Thymus (tissue), 11 donors: ENCODE measurements around the gene C11orf98. TPM values are rescaled to one million over a fixed set of nuclear protein-coding genes. Genes with fewer than 3 reads are reported as not detected.
"Not testable (repeated sequence)": the region's sequence is repeated elsewhere in the genome, so short reads cannot be mapped to it uniquely, and the experiment has no call there.

Experiments used
- DNase-seq, 9 donors: peaks; one replicate each; pipeline ENCODE4 v3.0.0-alpha.2; 2013; ENCODE audit warnings: low spot score in 9 of 9, low read depth in 6 of 9, missing footprints in 1 of 9
- H3K27ac ChIP-seq, 2 donors: one replicate each; pipeline ENCODE4 v1.5.1; 2013; ENCODE audit warnings: control low read depth in 1 of 2, low read depth in 1 of 2, low read length in 1 of 2, mild to moderate bottlenecking in 1 of 2, moderate library complexity in 1 of 2
- H3K27me3 ChIP-seq, 2 donors: one replicate each; pipeline ENCODE4 v1.5.1; 2013; ENCODE audit warnings: low read length in 1 of 2; ENCODE audit not compliant: control insufficient read depth in 2 of 2, insufficient read depth in 1 of 2
- H3K36me3 ChIP-seq, 2 donors: one replicate each; pipeline ENCODE4 v1.5.1; 2013; ENCODE audit warnings: low read length in 1 of 2, mild to moderate bottlenecking in 1 of 2, moderate library complexity in 1 of 2; ENCODE audit not compliant: control insufficient read depth in 2 of 2, insufficient read depth in 2 of 2
- H3K4me1 ChIP-seq, 2 donors: one replicate each; pipeline ENCODE4 v1.5.1; 2013; ENCODE audit warnings: low read length in 2 of 2; ENCODE audit not compliant: control insufficient read depth in 2 of 2, insufficient read depth in 2 of 2
- H3K4me3 ChIP-seq, 2 donors: one replicate each; pipeline ENCODE4 v1.5.1; 2013; ENCODE audit warnings: low read length in 2 of 2, control low read depth in 1 of 2, mild to moderate bottlenecking in 1 of 2
- H3K9me3 ChIP-seq, 2 donors: one replicate each; pipeline ENCODE4 v1.5.1; 2013; ENCODE audit warnings: low read length in 1 of 2, mild to moderate bottlenecking in 1 of 2; ENCODE audit not compliant: control insufficient read depth in 2 of 2, insufficient read depth in 1 of 2
- WGBS: extraction: QIAGEN DNeasy Blood & Tissue Kit; methylation state at CpG from one replicate; pipeline ENCODE4 v1.1.7; 2013; 5-methylcytosine and 5-hydroxymethylcytosine counted together
- polyA plus RNA-seq: library from polyadenylated mRNA; stranded (reverse); fragments of 200-250 nt; gene quantifications from one replicate; pipeline ENCODE4 v1.2.3, GENCODE V29; 2013
- total RNA-seq: library from RNA; stranded (reverse); fragments of 120-200 nt; gene quantifications from one replicate; pipeline ENCODE4 v1.2.4, GENCODE V29; 2013
- donor health status: healthy.

C11orf98 gene
- total and polyA plus RNA-seq, 2 donors: 111 to 152 TPM

GRCh38 chr11:62708392-62708791 is 43.4 kb upstream of the C11orf98 start:
- H3K36me3 ChIP-seq: peaks cover 13 to 33% of the 10 kb centered on the region in 2 donors
- H3K4me3 ChIP-seq: peak overlapping the region; percentile 77 to 82
- no peaks in the 10 kb centered on the region for H3K9me3 ChIP-seq
- H3K27me3 ChIP-seq: no peaks in the 10 kb centered on the region
- peak overlapping the region; percentile 98 to 99 for H3K27ac ChIP-seq
- WGBS: 91% methylated on average over 5 of the region's 5 CpGs
- DNase-seq: peak in 1 of 9 donors; percentile 28
- peaks cover 22 to 49% of the 10 kb centered on the region in 2 donors for H3K4me1 ChIP-seq

DNA sequence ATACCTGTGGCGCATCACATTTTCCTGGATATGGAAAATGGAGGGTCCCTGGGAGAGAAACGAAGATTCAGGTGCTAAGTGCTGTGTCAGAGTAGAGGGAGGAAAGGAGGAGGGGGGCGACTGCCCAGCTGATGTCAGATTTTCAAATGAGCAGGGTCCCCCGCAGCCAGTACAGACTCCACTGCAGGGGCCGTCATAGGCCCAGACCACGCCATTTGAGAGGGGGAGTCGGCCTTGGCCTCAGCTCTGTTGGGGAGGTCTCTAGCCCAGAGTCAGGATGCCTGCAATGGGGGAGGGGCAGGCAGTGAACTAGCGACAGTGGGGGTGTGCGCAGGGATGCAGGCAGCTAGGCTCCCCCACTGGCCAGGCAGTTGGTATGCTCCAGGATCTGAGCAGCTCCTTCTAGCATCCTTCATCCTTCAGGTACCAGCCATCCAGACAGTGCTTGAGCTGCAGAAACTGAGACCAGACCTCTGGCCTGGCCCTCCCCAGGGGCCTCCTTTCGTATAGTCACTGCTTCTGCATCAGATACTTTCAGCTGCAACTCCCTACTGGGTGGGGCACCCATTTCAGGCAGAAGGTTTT is 42.4 kb upstream of the C11orf98 start, which contains the start of the genes BSCL2 and GNG3:
TSS of gene BSCL2 (minus strand) at position 148 of the 585 bp plus-strand sequence. CDS start 229 bp downstream, outside the sequence.
TSS of gene GNG3 (plus strand) at position 400 of the 585 bp plus-strand sequence. CDS start 620 bp downstream, outside the sequence.
- H3K4me1 ChIP-seq: peaks cover 22 to 49% of the 10 kb centered on the region in 2 donors
- peak in 1 of 9 donors; percentile 34 for DNase-seq

GRCh38 chr11:62706850-62707247 is 41.8 kb upstream of the C11orf98 start:
- WGBS: 95% methylated on average over 8 of the region's 8 CpGs
- Histone ChIP-seq H3K36me3 (peaks cover 13 to 23% of the 10 kb centered on the region in 2 donors), H3K9me3 (no peaks in the 10 kb centered on the region), H3K4me1 (peaks cover 22 to 49% of the 10 kb centered on the region in 2 donors), H3K27me3 (no peaks in the 10 kb centered on the region), H3K27ac (peak overlapping the region in 1 of 2 donors; percentile 21), H3K4me3 (peak overlapping the region; percentile 64 to 75)
- no peak for DNase-seq

More for the DNA sequence above, 42.4 kb upstream of the C11orf98 start, which contains the start of the genes BSCL2 and GNG3:
- WGBS: 89% methylated on average over 10 of the region's 10 CpGs
- H3K27ac ChIP-seq: peak within 1 kb of the TSS; percentile 98 to 99
- H3K4me3 ChIP-seq: peak within 1 kb of the TSS; percentile 77 to 82
- no peaks in the 10 kb centered on the region for H3K27me3 ChIP-seq
- H3K36me3 ChIP-seq: peaks cover 12 to 26% of the 10 kb centered on the region in 2 donors
- H3K9me3 ChIP-seq: no peaks in the 10 kb centered on the region

DNA sequence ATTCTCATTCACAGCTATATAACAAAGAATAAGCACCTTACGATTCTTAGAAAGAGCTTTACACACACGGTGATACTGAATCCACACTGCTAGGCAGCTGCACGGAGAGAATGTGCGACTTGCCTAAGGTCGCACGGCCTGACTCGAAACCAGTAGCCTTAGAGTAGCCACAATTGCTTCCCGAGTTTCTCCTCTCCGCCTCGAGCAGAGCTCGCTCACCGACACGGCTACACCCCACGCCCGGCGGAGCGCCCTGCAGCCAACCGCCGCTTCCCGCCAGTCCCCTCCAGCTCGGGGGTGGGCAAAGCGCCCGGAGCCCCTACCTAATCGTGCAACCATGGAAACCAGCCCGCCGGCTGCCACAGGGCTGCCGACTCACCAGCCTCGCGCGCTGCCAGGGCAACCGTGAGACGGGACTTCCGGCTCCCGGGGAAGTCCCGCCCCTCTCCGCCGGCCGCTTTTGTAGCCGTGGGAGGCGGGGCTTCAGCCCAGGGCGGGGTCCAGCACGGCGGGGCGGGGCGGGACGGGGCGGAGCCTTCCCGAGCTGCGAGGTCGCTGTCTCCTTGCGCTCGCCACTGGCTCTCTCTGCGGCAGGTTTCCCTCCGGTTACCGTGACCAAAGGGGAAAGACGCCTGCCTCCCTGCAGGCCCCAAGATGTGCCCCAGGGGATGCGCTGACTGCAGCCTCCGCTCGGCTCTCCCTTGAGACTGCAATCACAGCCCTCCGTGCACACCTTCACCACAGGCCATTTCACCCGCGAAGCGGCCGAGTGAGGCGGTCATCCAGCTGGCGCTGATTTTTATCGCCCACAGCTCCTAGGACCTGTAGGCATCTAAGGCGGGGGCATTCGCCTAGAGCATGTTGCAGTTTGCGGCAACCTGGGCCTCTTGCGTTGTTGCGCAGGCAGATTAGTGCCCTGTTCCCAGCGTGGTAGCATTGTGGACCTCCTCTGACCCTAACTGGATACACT is 41.2 kb upstream of the C11orf98 start:
- 11% methylated on average over 73 of the region's 73 CpGs for WGBS
- Histone ChIP-seq H3K27me3 (no peaks in the 10 kb centered on the region), H3K4me3 (peak overlapping the region; percentile 64 to 75), H3K36me3 (peaks cover 10 to 19% of the 10 kb centered on the region in 2 donors), H3K27ac (peak overlapping the region; percentile 76 to 82), H3K4me1 (peaks cover 22 to 49% of the 10 kb centered on the region in 2 donors), H3K9me3 (no peaks in the 10 kb centered on the region)
- peak in 8 of 9 donors; percentile 77 to 95 (median 88) for DNase-seq

GRCh38 chr11:62705413-62705812 is 40.4 kb upstream of the C11orf98 start:
- Histone ChIP-seq H3K4me1 (peaks cover 22 to 48% of the 10 kb centered on the region in 2 donors), H3K36me3 (peaks cover 9 to 17% of the 10 kb centered on the region in 2 donors), H3K27ac (peak overlapping the region in 1 of 2 donors; percentile 76)

GRCh38 chr11:62703921-62704320 is 38.9 kb upstream of the C11orf98 start:
- 97% methylated on average over 4 of the region's 4 CpGs for WGBS
- H3K27ac ChIP-seq, H3K4me3 ChIP-seq, H3K27me3 ChIP-seq, DNase-seq, H3K9me3 ChIP-seq: not testable (repeated sequence)
- H3K36me3 ChIP-seq: peaks cover 9 to 12% of the 10 kb centered on the region in 2 donors
- peaks cover 18 to 36% of the 10 kb centered on the region in 2 donors for H3K4me1 ChIP-seq

More at GRCh38 chr11:62705413-62705812, 40.4 kb upstream of the C11orf98 start:
- Histone ChIP-seq H3K27me3 (no peaks in the 10 kb centered on the region), H3K9me3 (no peaks in the 10 kb centered on the region), H3K4me3 (peak overlapping the region; percentile 64 to 75)
- WGBS: 78% methylated on average over 7 of the region's 7 CpGs
- no peak for DNase-seq

GRCh38 chr11:62702246-62702645 is 37.2 kb upstream of the C11orf98 start:
- DNase-seq: no peak
- Histone ChIP-seq H3K9me3 (no peaks in the 10 kb centered on the region), H3K4me3 (no peak overlapping the region), H3K36me3 (peaks cover 9 to 12% of the 10 kb centered on the region in 2 donors), H3K4me1 (peaks cover 7 to 20% of the 10 kb centered on the region in 2 donors), H3K27ac (no peak overlapping the region), H3K27me3 (no peaks in the 10 kb centered on the region)
- 94% methylated on average over 11 of the region's 11 CpGs for WGBS

DNA sequence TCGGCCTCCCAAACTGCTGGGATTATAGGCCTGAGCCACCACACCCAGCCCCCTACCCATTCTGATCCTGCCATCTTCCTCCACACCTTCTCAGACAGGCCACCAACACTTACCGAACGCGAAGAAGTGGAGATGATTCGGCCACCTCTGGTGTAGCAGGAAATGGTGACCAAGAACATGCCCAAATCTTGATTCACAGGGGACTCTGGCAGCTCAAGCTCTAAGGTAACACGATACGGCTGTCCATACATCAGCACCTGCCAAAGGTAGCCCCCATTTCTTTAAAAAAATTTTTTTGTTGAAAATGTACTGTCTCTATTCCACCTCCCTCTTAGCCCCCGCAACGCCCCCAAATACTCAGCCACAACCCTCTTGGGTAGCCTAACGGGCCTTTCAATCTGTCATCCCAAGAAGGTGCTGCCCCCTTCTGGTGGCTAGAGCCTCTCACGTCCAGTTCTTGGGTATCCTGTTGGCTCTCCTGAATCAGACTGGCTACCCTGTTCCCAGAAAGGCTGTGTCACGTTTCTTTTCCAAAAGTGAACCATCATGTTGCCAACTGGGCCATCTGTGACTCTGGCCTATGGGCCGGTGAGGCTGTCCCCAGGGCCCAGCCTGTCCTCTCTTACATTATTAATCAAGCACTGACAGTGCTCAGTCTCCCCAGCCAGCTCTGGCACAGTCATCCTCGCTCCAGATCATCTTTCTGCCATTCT is 29.6 kb upstream of the C11orf98 start:
- H3K4me1 ChIP-seq: no peaks in the 10 kb centered on the region
- H3K27me3 ChIP-seq: peaks cover 0 to 2% of the 10 kb centered on the region in 2 donors
- H3K9me3 ChIP-seq: no peaks in the 10 kb centered on the region
- H3K27ac ChIP-seq: no peak overlapping the region
- peak in 7 of 9 donors; percentile 41 to 85 (median 73) for DNase-seq
- H3K36me3 ChIP-seq: peaks cover 38 to 43% of the 10 kb centered on the region in 2 donors
- 71% methylated on average over 14 of the region's 14 CpGs for WGBS
- no peak overlapping the region for H3K4me3 ChIP-seq
